Hematopoietic multipotent progenitor cell treated with erythropoietin and hydrocortisone succinate and interleukin-3 and kit ligand, for 15 days (in vitro differentiated cells): Measurements from ENCODE around the gene TWSG1.
"Not testable (repeated sequence)": the region's sequence is repeated elsewhere in the genome, so short reads cannot be mapped to it uniquely, and the experiment has no call there.

Experiments used
- DNase-seq: peaks from one replicate; pipeline ENCODE4 v3.0.0-alpha.2; 2015; ENCODE audit warnings: low spot score

Gene TWSG1

DNA sequence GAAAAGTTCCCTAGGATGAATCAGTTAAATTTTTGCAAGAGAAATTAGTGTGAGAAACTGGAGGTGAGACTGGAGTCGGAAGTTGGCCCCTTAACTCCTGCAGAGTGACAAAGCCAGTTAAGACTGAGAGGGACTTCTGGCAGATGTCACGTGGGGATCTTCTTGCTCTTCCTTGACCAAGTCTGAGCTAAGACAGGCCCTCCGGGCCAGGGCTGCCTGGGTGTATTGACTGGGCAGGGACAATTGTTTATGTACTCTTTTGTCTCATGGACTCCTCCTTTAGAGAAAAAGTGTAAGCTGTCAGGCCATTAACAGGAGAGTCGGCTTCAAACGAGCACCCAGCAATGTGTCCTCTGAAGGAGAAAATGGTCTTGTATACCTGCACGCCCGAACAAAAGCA lies 92.2 kb downstream of the TWSG1 start:
- DNase-seq = no peak

DNA sequence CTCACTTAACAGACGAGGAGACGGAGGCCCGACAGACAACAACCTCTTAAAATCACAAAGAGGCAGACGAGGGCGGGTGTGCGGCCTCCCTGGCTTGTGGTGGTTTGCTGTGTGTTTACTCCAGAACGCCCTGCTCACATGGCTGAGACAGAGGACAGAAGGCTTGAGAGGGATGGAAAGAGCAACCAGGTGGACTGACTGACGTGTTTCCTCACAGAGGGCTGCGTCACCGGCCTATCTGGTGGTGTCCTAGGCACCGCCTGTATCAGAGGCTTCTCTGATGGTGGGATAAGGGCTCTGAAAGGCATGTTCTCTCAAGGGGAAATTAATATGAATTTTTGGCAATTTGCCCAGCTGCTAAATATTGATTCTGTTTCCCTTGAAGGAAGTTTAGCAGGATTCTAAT lies 93.7 kb downstream of the TWSG1 start:
- no peak for DNase-seq

- no peak for DNase-seq
These were observed 94.5 kb downstream of the TWSG1 start for GRCh38 chr18:9428862-9429661.

GRCh38 chr18:9429662-9429993 lies 95.1 kb downstream of the TWSG1 start:
- DNase-seq = no peak

GRCh38 chr18:9430315-9430714 lies 95.7 kb downstream of the TWSG1 start:
- not testable (repeated sequence) for DNase-seq

DNA sequence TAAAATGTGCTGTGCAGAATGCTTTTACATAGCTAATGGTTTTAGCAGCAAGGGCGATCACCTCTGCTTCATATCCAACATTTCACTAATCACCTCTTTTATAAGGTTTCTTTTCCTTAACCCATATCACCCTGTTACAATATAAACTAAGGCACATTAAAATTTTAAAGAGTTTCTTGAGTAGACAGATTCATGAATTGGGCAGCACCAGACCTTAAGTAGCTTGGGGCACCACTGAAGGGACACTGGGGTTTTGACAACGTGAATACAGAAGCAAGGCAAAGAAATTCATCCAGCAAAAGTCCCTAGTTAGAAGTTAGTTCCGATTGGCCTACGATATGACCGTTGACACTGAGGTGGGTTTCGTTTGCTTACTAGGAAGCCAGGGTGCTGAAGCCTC lies 96.7 kb downstream of the TWSG1 start:
- DNase-seq = no peak

- DNase-seq = not testable (repeated sequence)
These were observed 98.5 kb downstream of the TWSG1 start for GRCh38 chr18:9433122-9433521.

- no peak for DNase-seq
These were observed 99.1 kb downstream of the TWSG1 start for GRCh38 chr18:9433671-9434121.

GRCh38 chr18:9434122-9434701 lies 99.6 kb downstream of the TWSG1 start:
- no peak for DNase-seq

GRCh38 chr18:9435041-9435440 lies 100.5 kb downstream of the TWSG1 start:
- no peak for DNase-seq

DNA sequence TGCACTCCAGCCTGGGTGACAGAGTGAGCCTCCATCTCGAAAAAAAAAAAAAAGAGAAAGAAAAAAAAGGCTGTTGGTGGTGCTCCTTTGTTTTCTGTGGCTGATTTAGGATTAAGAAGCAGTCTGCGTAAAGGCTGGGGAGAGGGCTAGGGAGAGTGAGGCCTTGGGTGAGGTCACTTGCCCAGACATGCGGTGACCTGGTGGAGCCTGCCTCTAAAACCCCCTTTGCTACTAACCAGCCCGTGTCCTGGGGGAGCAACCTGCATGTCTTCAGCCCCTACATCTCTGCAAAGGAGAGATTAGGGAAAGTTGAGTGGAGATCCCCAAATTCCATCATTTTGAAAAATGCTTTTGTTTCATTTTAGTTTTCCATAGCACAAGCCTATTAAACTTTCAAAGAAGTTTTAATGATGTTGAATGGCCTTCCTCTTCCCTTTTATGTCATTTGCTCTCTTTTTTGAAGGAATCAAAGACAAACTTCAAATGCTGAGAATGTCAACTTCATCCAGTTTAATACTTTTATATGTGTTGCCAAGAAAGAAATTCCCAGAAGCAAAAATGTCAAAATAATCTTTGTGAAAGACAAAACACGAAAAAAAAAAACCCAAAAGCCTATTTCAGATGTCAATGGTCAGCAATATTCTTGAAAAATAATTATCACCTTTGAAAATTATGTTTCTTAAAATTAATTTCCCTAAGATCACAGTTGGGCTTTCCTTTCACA lies 101.8 kb downstream of the TWSG1 start:
- DNase-seq = no peak

DNA sequence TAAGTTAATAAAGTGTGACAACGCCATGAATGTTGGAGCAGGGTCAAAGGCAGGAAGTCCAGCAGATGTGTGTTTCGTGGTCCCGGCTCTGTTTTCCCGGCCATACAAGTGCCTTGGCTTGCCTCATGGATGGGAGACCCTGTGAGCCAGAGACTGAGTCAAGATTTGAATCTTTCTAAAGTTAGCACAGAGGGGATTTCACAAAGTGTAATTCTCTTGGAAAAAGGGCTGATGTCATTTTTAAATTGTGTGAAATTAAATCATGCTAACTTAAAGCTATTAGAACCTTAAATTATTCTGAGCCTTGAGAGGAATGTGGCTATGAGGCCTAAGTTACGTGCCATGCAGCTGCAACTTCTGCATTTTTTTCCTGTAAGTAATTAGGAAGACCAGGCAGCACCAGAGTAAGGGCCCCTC lies 102.5 kb downstream of the TWSG1 start:
- DNase-seq = no peak

- no peak for DNase-seq
These were observed 103.1 kb downstream of the TWSG1 start for GRCh38 chr18:9437672-9438071.

GRCh38 chr18:9441061-9441460 lies 106.5 kb downstream of the TWSG1 start:
- no peak for DNase-seq

DNA sequence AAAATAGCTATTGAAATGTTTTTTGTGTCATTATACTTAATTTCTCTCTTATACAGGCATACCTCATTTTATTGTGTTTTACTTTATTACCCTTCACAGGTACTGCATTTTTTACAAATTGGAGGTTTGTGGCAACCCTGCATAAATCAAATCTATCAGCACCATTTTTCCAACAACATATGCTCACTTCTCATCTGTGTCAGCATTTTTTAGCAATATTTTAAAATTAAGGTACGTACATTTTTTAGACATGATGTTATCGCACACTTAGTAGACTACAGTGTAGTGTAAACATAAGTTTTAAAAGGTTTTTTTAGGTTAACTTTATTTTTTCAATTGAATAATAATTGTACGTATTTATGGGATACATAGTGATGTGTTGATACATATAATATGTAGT lies 110.0 kb downstream of the TWSG1 start:
- no peak for DNase-seq

GRCh38 chr18:9446839-9447238 lies 112.3 kb downstream of the TWSG1 start:
- DNase-seq = no peak

DNA sequence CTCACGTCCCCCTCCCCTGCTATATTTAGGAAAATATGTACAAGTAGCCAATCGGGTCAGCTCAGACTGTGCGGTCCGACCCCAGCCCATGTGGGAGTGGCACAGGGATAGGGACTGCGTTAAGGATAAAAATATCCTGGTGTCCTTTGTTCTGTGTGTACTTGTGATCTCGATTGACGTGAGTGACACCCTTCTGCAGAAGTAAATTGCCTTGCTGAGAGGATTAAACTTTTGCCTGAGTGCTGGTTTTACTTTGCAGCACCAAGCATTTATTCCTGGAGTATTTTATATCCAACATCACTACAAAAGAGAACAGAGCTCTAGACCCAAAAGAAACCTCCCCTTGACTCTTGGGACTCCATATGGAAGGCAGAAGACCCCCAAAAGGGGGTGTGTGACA lies 112.8 kb downstream of the TWSG1 start:
- DNase-seq = no peak

- no peak for DNase-seq
These were observed 115.2 kb downstream of the TWSG1 start for GRCh38 chr18:9449600-9450414.

GRCh38 chr18:9450920-9451319 lies 116.3 kb downstream of the TWSG1 start:
- not testable (repeated sequence) for DNase-seq
